ENCODE measurements around the gene ARRDC1.

- no peak for TF ChIP-seq CTCF (IDR thresholded peaks at IDR 0.05; ENCODE audit: poor library complexity, severe bottlenecking)
- TF ChIP-seq TAF1 (IDR thresholded peaks at IDR 0.05; ENCODE audit: low read depth) = no peak
- no peak for TF ChIP-seq SMC3 (conservative IDR thresholded peaks at IDR 0.05; ENCODE audit: poor library complexity)
- no peak for TF ChIP-seq EP300 (conservative IDR thresholded peaks at IDR 0.05; ENCODE audit: poor library complexity, severe bottlenecking)
- TF ChIP-seq MXI1 (conservative IDR thresholded peaks at IDR 0.05; ENCODE audit: poor library complexity, severe bottlenecking) = no peak
- no peak for TF ChIP-seq POLR2AphosphoS5 (IDR thresholded peaks at IDR 0.05)
- TF ChIP-seq EZH2 (IDR thresholded peaks at IDR 0.05; ENCODE audit: borderline replicate concordance, insufficient read depth, low read length, poor library complexity, severe bottlenecking) = no peak
- TF ChIP-seq REST (IDR thresholded peaks at IDR 0.05; ENCODE audit: borderline replicate concordance) = no peak
- no peak for TF ChIP-seq RAD21 (conservative IDR thresholded peaks at IDR 0.05)
Measured at GRCh38 chr9:137663584-137663983, 58.1 kb downstream of the ARRDC1 start.
